SK-N-SH (cell line): ENCODE measurements around the gene ZNF575. TPM values are rescaled to one million over a fixed set of nuclear protein-coding genes. Genes with fewer than 3 reads are reported as not detected.
"Not testable (repeated sequence)": the region's sequence is repeated elsewhere in the genome, so short reads cannot be mapped to it uniquely, and the experiment has no call there.

ENCODE experiments used
- CTCF ChIA-PET: fragments of 300-600, 350-600 bp; formaldehyde crosslinking; extraction: SDS; loops from one replicate; lab custom pipeline; 2021; lab: Yijun Ruan, JAX
- POLR2A ChIA-PET: fragments of 350-600 bp; sonication (Branson Sonifier 250); formaldehyde crosslinking; extraction: SDS; loops from one replicate; lab custom pipeline; 2020; ENCODE audit warnings: antibody characterized with exemption, inconsistent platforms; lab: Yijun Ruan, JAX
- DNase-seq: peaks from one replicate; pipeline ENCODE4 v3.0.0; 2012
- H2AFZ ChIP-seq: fragments of 200-600 bp; sonication (generic); 2 replicates; pipeline ENCODE4 v1.8.1; 2016; ENCODE audit warnings: antibody characterized with exemption, mild to moderate bottlenecking, low read depth
- H3F3A ChIP-seq: fragments of 200-600 bp; sonication (generic); replicated peaks from 2 replicates; pipeline ENCODE3; 2016; ENCODE audit warnings: antibody characterized with exemption, mild to moderate bottlenecking; ENCODE audit not compliant: insufficient read depth
- H3K27ac ChIP-seq, 2 experiments: fragments of 200-500 bp in 1 of 2; fragments of 200-600 bp in 1 of 2; sonication (Bioruptor generic) in 1 of 2; sonication (generic), shearing (Covaris generic) in 1 of 2; 2 replicates each; pipeline versions ENCODE4 v1.5.1 to v1.6.1; 2014 to 2016; ENCODE audit warnings: low read depth in 2 of 2, inconsistent platforms in 1 of 2, low read length in 1 of 2, mild to moderate bottlenecking in 1 of 2, mixed read lengths in 1 of 2
- H3K27me3 ChIP-seq: fragments of 200-600 bp; sonication (generic), shearing (Covaris generic); 2 replicates; pipeline ENCODE4 v1.6.1; 2016; ENCODE audit warnings: mixed run types; ENCODE audit not compliant: insufficient read depth
- H3K36me3 ChIP-seq, 2 experiments: fragments of 200-500 bp in 1 of 2; fragments of 200-600 bp in 1 of 2; sonication (Bioruptor generic) in 1 of 2; sonication (generic) in 1 of 2; replicated peaks in 1 of 2; 2 replicates each; pipeline versions ENCODE3 to v1.5.1; 2014 to 2016; ENCODE audit warnings: low read length in 1 of 2, mild to moderate bottlenecking in 1 of 2; ENCODE audit not compliant: insufficient read depth in 2 of 2, control insufficient read depth in 1 of 2
- H3K4me1 ChIP-seq, 2 experiments: fragments of 200-500 bp in 1 of 2; fragments of 200-600 bp in 1 of 2; sonication (Bioruptor generic) in 1 of 2; sonication (generic), shearing (Covaris generic) in 1 of 2; 2 replicates each; pipeline versions ENCODE4 v1.5.1 to v1.6.1; 2014 to 2016; ENCODE audit warnings: low read depth in 1 of 2, low read length in 1 of 2, mixed run types in 1 of 2; ENCODE audit not compliant: insufficient read depth in 2 of 2, control insufficient read depth in 1 of 2
- H3K4me2 ChIP-seq: fragments of 200-600 bp; sonication (generic), shearing (Covaris generic); 2 replicates; pipeline ENCODE4 v1.6.1; 2017; ENCODE audit warnings: mixed run types
- H3K4me3 ChIP-seq, 2 experiments: fragments of 200-500 bp in 1 of 2; fragments of 200-600 bp in 1 of 2; sonication (Bioruptor generic) in 1 of 2; sonication (generic), shearing (Covaris generic) in 1 of 2; 2 replicates each; pipeline versions ENCODE4 v1.5.1 to v1.8.1; 2014 to 2016; ENCODE audit warnings: low read depth in 2 of 2, inconsistent platforms in 1 of 2, low read length in 1 of 2, mild to moderate bottlenecking in 1 of 2, mixed read lengths in 1 of 2, moderate library complexity in 1 of 2
- H3K79me2 ChIP-seq: fragments of 200-600 bp; sonication (generic); 2 replicates; pipeline ENCODE4 v1.8.1; 2017; ENCODE audit warnings: mild to moderate bottlenecking; ENCODE audit not compliant: insufficient read depth
- H3K9ac ChIP-seq: fragments of 200-600 bp; sonication (generic); 2 replicates; pipeline ENCODE4 v1.6.1; 2017; ENCODE audit warnings: mixed run types
- H3K9me2 ChIP-seq: fragments of 200-600 bp; sonication (generic); 2 replicates; pipeline ENCODE4 v1.6.1; 2017; ENCODE audit warnings: mixed run types
- H3K9me3 ChIP-seq: fragments of 200-600 bp; sonication (generic); 2 replicates; pipeline ENCODE4 v1.6.1; 2017; ENCODE audit warnings: mixed run types, mild to moderate bottlenecking, moderate library complexity
- H4K20me1 ChIP-seq: fragments of 200-600 bp; sonication (generic); 2 replicates; pipeline ENCODE4 v1.6.1; 2017; ENCODE audit warnings: mild to moderate bottlenecking, mixed run types; ENCODE audit not compliant: insufficient read depth
- ELF1 ChIP-seq: IDR thresholded peaks from 2 replicates; pipeline ENCODE4 v1.4.0; 2012
- EP300 ChIP-seq, 2 experiments: IDR thresholded peaks; 2 replicates each; pipeline versions ENCODE4 v1.4.0 to v1.6.1; 2012; ENCODE audit warnings: borderline replicate concordance in 1 of 2, low read depth in 1 of 2, low read length in 1 of 2
- EZH2phosphoT487 ChIP-seq: fragments of 200-600 bp; sonication (generic); IDR thresholded peaks from 2 replicates; pipeline ENCODE4 v1.6.1; 2017; ENCODE audit warnings: low read depth, mixed run types, mild to moderate bottlenecking, antibody characterized with exemption, moderate library complexity, borderline replicate concordance
- FOXM1 ChIP-seq: IDR thresholded peaks from 2 replicates; pipeline ENCODE4 v1.4.0; 2012; ENCODE audit warnings: low read depth, mild to moderate bottlenecking
- MEF2A ChIP-seq: IDR thresholded peaks from 2 replicates; pipeline ENCODE4 v1.4.0; 2012; ENCODE audit warnings: low read depth, borderline replicate concordance
- MXI1 ChIP-seq: IDR thresholded peaks from 2 replicates; pipeline ENCODE4 v1.6.1; 2012; ENCODE audit warnings: mild to moderate bottlenecking, low read depth, low read length, improper control_type of control experiment
- NFIC ChIP-seq: IDR thresholded peaks from 2 replicates; pipeline ENCODE4 v1.4.0; 2012; ENCODE audit warnings: borderline replicate concordance
- POLR2AphosphoS5 ChIP-seq: IDR thresholded peaks from 2 replicates; pipeline ENCODE4 v1.6.1; 2012; ENCODE audit warnings: low read depth, low read length
- REST ChIP-seq: IDR thresholded peaks from 2 replicates; pipeline ENCODE4 v1.6.1; 2012; ENCODE audit warnings: mild to moderate bottlenecking, low read depth, low read length, moderate library complexity
- RFX5 ChIP-seq: IDR thresholded peaks from 2 replicates; pipeline ENCODE4 v1.6.1; 2012; ENCODE audit warnings: mild to moderate bottlenecking, improper control_type of control experiment, low read length
- RXRA ChIP-seq: IDR thresholded peaks from 2 replicates; pipeline ENCODE4 v1.4.0; 2012; ENCODE audit warnings: low read depth, mild to moderate bottlenecking, borderline replicate concordance
- SMC3 ChIP-seq: IDR thresholded peaks from 2 replicates; pipeline ENCODE4 v1.6.1; 2012; ENCODE audit warnings: low read depth, low read length, improper control_type of control experiment
- TEAD4 ChIP-seq: IDR thresholded peaks from 2 replicates; pipeline ENCODE4 v1.4.0; 2012; ENCODE audit warnings: mild to moderate bottlenecking, borderline replicate concordance; ENCODE audit not compliant: insufficient read depth
- YY1 ChIP-seq: IDR thresholded peaks from 2 replicates; pipeline ENCODE4 v1.4.0; 2012; ENCODE audit warnings: low read depth, mild to moderate bottlenecking
- WGBS: methylation state at CpG from one replicate; pipeline ENCODE4 v1.1.6; 2017; ENCODE audit warnings: low lambda C conversion rate; 5-methylcytosine and 5-hydroxymethylcytosine counted together
- polyA plus RNA-seq, 3 experiments: library from polyadenylated mRNA; depleted of rRNA; stranded (reverse); fragments of >200 nt; gene quantifications; 2 replicates each; pipeline ENCODE4 v1.2.3, GENCODE V29; 2012
- TF ChIP-seq, protein P1 (sequence below): fragments of 150-350 bp; IDR thresholded peaks from 2 replicates; pipeline ENCODE4 v1.6.1; 2017; ENCODE audit warnings: antibody characterized with exemption, low read length, low read depth, borderline replicate concordance

ZNF575 gene
- polyA plus RNA-seq, 1 of the 3 experiments (the other 2 are of a cell fraction) = 1.0 TPM

GRCh38 chr19:43511324-43511723 is 21.7 kb upstream of the ZNF575 start:
- H3K4me1 ChIP-seq = no peaks in the 10 kb centered on the region
- no peak overlapping the region for H3K4me2 ChIP-seq
- H3F3A ChIP-seq = peaks cover 4% of the 10 kb centered on the region
- ChIA-PET CTCF (interaction anchor here (0.6 to 2.6 kb wide), 3 partner anchors 8 to 65 kb away, joined by 3 to 22 read pairs (median 4); no protein-coding TSS in a partner anchor), POLR2A (interaction anchor here (1.0 kb wide), 1 partner anchor 20 kb away, joined by 5 read pairs; no protein-coding TSS in a partner anchor)
- H3K79me2 ChIP-seq = no peaks in the 10 kb centered on the region
- H4K20me1 ChIP-seq = no peaks in the 10 kb centered on the region
- H2AFZ ChIP-seq = no peak overlapping the region
- no peak overlapping the region for H3K9ac ChIP-seq
- no peaks in the 10 kb centered on the region for H3K9me3 ChIP-seq
- no peak for TF ChIP-seq SMC3
- no peak for TF ChIP-seq EP300 (IDR thresholded peaks at IDR 0.05; ENCODE audit: borderline replicate concordance in 1 of 2, low read depth in 1 of 2, low read length in 1 of 2)
- H3K36me3 ChIP-seq = peaks cover 10 to 11% of the 10 kb centered on the region in 2 experiments
- H3K4me3 ChIP-seq = no peak overlapping the region
- no peak for DNase-seq
- H3K27me3 ChIP-seq = no peaks in the 10 kb centered on the region
- 100% methylated on average over 2 of the region's 5 CpGs for WGBS
- no peak overlapping the region for H3K27ac ChIP-seq
- no peaks in the 10 kb centered on the region for H3K9me2 ChIP-seq

DNA sequence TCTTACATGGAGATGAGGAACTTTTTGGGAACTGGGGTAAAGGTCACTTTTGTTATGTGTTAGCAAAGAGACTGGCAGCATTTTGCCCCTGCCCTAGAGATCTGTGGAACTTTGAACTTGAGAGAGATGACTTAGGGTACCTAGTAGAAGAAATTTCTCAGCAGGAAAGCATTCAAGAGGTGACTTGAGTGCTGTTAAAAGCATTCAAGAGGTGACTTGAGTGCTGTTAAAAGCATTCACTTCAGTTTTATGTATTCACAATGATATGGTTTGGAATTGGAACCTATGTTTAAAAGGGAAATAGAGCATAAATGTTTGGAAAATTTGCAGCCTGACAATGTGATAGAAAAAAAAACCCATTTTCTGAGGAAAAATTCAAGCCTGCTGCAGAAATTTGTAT is 20.6 kb upstream of the ZNF575 start:
- DNase-seq, H3F3A ChIP-seq, POLR2A ChIA-PET, H3K4me3 ChIP-seq, H2AFZ ChIP-seq, H3K9ac ChIP-seq, H3K9me3 ChIP-seq, H3K27me3 ChIP-seq, H3K4me2 ChIP-seq, H3K79me2 ChIP-seq, H3K27ac ChIP-seq, H3K4me1 ChIP-seq, H4K20me1 ChIP-seq, H3K9me2 ChIP-seq: not testable (repeated sequence)
- H3K36me3 ChIP-seq = peaks cover 10 to 11% of the 10 kb centered on the region in 2 experiments
- CTCF ChIA-PET = interaction anchor here (24.7 kb wide), 1 partner anchor 73 kb away, joined by 632 read pairs; no protein-coding TSS in a partner anchor

DNA sequence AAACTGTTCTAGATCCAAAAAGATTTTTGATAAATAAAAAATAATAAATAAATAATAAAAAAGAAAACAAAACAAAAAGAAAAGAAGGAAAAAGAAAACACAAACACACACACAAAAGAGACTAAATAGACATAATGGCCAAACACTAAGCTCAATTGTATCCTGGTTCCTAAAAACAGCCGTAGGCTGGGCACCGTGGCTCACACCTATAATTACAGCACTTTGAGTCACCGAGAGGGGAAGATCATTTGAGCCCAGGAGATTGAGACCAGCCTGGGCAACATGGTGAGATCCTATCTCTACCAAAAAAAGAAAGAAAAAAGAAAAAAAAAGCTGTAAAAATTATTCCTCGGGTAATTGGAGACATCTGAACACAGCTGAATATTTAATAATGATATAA is 14.9 kb upstream of the ZNF575 start:
- Histone ChIP-seq H3F3A (peaks cover 4% of the 10 kb centered on the region), H3K9me3 (no peaks in the 10 kb centered on the region)
- TF ChIP-seq POLR2AphosphoS5 (no peak), EZH2phosphoT487 (no peak), RFX5 (no peak), TEAD4 (no peak), MEF2A (no peak), FOXM1 (no peak), ELF1 (no peak), NFIC (no peak), YY1 (no peak), REST (no peak), MXI1 (no peak), RXRA (no peak)
- TF ChIP-seq, protein P1, sequence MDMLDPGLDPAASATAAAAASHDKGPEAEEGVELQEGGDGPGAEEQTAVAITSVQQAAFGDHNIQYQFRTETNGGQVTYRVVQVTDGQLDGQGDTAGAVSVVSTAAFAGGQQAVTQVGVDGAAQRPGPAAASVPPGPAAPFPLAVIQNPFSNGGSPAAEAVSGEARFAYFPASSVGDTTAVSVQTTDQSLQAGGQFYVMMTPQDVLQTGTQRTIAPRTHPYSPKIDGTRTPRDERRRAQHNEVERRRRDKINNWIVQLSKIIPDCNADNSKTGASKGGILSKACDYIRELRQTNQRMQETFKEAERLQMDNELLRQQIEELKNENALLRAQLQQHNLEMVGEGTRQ = no peak
- TF ChIP-seq, all 33 proteins: peak for 0
- POLR2A ChIA-PET = interaction anchor here (0.6 kb wide), 1 partner anchor 53 kb away, joined by 3 read pairs; no protein-coding TSS in a partner anchor
- no peaks in the 10 kb centered on the region for H4K20me1 ChIP-seq
- H2AFZ ChIP-seq = no peak overlapping the region
- no peaks in the 10 kb centered on the region; a peak in 1 of 4 replicates for H3K4me1 ChIP-seq
- no peak overlapping the region for H3K4me3 ChIP-seq
- no peaks in the 10 kb centered on the region for H3K27me3 ChIP-seq
- H3K4me2 ChIP-seq = no peak overlapping the region
- CTCF ChIA-PET = interaction anchor here (0.7 to 24.7 kb wide), 6 partner anchors 13 to 78 kb away, joined by 3 to 632 read pairs (median 17); partner anchors contain the start of genes IRGQ, PHLDB3, ZNF575 and ZNF576
- no peak overlapping the region for H3K9ac ChIP-seq
- no peaks in the 10 kb centered on the region for H3K9me2 ChIP-seq
- DNase-seq = no peak
- H3K27ac ChIP-seq = no peak overlapping the region
- no peaks in the 10 kb centered on the region for H3K36me3 ChIP-seq
- 87% methylated on average over 4 of the region's 4 CpGs for WGBS
- H3K79me2 ChIP-seq = 0 out of 2 replicates have a peak, but pooled peaks cover 4% of the 10 kb centered on the region
